ENCODE measurements around the gene GLDN.

The GLDN gene

GRCh38 chr15:51356147-51356546 is 14.7 kb downstream of the GLDN start:
- DNase-seq (ENCODE audit: low read depth in 2 of 2, low spot score in 1 of 2) = no peak

- DNase-seq (ENCODE audit: low read depth in 2 of 2, low spot score in 1 of 2) = no peak
These were observed 15.5 kb downstream of the GLDN start for GRCh38 chr15:51356983-51357382.

GRCh38 chr15:51359981-51360380 is 18.5 kb downstream of the GLDN start:
- no peak for DNase-seq (ENCODE audit: low read depth in 2 of 2, low spot score in 1 of 2)

GRCh38 chr15:51363383-51363782 is 21.9 kb downstream of the GLDN start:
- DNase-seq (ENCODE audit: low read depth in 2 of 2, low spot score in 1 of 2) = no peak

DNA sequence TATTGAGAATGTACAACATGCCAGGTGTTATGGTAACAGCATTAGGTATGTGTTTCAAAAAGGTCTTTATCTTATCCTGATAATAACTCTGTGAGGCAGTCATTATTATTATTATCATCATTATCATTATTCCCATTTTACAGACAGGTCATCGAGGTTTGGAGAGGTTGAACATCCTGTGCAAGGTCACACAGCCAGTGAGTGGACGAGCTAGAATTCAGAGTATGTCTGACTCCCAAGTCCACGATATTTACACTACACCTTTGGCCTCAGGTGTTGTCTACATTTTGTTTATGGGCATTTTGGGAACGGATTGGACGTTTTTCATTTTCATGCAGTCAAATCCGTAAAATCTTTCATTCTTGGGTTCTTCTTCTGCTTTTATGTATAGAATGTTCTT is 24.0 kb downstream of the GLDN start:
- DNase-seq (ENCODE audit: low read depth in 2 of 2, low spot score in 1 of 2) = no peak

GRCh38 chr15:51366071-51366470 is 24.6 kb downstream of the GLDN start:
- no peak for DNase-seq (ENCODE audit: low read depth in 2 of 2, low spot score in 1 of 2)

DNA sequence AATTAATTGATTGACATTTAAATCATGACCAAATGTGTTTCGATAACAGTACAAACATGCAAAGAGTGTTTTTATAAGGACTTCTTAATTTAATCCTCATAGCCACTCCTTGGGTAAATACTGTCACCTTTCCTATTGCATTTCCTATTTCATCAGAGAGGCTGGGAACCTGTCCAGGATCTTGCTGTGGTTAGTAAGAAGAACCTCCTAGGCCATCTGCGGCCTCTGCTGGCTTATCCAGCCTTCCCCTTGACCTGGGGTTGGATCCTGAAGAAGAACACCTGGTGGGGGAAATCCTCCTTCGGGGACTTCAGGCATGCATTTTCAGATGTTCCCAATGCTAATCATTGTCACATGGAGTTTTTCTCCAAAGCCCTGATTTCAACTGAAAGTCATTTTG is 25.5 kb downstream of the GLDN start:
- no peak for DNase-seq (ENCODE audit: low read depth in 2 of 2, low spot score in 1 of 2)

DNA sequence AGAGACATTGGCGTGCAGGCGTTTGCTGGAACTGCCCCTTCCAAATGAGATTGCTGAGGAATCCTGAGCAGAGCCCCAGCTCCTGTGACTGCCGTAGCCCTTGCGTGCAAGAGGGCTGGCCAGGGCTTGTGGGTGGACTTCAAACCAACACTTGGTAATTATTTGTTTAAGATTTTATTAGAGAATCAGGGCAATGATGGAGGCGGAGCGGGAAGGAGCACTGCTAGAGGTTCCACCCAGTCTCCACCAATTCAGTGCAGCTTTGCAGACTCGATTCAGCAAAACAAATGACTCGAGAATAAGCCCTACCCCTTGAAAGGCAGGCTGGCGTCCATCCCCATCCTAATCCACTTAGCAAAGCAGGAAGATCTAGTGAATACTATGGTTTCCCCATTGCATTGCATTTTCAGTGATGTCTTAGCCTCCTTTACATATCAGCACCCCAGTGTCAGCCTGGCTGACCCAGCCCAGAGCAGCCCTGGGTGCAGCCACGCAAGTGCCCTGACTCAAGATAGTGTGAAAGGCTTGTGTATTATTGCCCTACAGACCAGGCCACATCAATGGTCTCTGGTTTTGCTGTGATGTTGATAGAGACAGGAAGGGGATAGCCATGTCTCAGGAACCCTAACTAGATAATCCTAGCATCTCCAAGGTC is 26.0 kb downstream of the GLDN start:
- no peak for DNase-seq (ENCODE audit: low read depth in 2 of 2, low spot score in 1 of 2)

GRCh38 chr15:51368307-51368706 is 26.9 kb downstream of the GLDN start:
- no peak for DNase-seq (ENCODE audit: low read depth in 2 of 2, low spot score in 1 of 2)

DNA sequence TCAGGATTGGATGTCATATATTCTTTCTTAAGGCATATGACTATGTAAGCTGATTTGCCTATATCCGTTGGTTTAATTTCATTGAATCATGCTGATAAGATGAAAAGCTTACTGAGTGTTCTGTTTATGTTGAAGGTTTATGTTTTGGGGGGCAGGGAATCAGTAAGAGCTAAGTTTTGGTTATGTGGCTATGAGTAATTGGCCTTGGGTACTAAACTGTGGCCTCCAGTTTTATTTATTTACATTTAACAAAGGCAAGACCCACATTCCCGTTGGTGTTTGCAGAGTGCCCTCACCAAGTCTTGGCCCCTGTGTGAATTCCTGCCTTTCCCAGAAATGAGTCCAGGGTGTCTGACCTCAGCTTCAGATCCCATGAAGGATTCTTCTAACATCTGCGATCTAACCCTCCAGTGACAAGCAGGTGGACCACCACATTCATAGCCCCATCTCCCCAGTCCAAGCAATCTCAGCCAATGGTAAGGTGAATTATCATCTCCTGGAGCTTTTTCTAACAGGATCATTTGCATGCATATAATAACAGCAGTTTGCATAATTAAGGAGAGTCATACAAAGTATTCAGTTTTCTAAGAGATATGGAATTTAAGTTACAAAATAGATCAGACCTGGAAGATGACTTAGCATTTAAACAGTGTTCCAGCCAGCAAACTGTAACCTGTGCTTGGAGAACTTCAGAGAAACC is 27.4 kb downstream of the GLDN start:
- DNase-seq (ENCODE audit: low read depth in 2 of 2, low spot score in 1 of 2) = no peak

DNA sequence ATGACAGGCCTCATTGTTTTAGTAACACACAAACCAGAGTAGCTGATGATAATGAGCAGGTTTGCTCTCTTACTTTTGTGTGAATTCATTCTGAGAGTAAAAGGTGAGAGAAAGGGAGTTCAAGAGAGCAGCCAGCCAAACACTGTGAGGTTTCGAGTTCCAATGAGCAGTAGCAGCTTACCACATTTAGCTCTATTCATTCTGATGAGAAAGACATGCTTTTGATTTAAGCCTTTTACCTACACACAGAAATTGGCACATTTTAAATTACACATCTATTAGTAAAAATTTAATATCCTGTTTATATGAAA is 28.0 kb downstream of the GLDN start:
- DNase-seq (ENCODE audit: low read depth in 2 of 2, low spot score in 1 of 2) = no peak

DNA sequence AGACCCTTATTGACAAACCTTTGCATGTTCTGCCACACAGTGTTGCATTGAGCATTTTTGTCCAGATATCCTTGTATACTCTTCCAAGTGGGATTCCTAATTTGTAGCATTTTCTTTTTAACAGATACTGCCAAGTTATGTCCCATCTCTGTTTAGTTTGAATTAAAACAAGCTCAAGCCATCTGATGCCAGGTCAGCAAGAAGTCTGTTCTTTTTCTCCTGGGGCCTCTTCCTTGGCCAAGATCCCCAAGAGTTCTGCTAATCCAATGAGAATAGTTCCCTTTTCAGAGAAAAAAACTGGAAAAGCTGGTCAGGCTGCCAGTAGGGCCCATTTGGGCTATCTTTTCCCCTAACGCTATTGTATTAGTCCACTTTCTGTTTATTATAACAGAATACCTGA is 29.8 kb downstream of the GLDN start:
- DNase-seq (ENCODE audit: low read depth in 2 of 2, low spot score in 1 of 2) = no peak

GRCh38 chr15:51374131-51374530 is 32.7 kb downstream of the GLDN start:
- DNase-seq (ENCODE audit: low read depth in 2 of 2, low spot score in 1 of 2) = no peak

DNA sequence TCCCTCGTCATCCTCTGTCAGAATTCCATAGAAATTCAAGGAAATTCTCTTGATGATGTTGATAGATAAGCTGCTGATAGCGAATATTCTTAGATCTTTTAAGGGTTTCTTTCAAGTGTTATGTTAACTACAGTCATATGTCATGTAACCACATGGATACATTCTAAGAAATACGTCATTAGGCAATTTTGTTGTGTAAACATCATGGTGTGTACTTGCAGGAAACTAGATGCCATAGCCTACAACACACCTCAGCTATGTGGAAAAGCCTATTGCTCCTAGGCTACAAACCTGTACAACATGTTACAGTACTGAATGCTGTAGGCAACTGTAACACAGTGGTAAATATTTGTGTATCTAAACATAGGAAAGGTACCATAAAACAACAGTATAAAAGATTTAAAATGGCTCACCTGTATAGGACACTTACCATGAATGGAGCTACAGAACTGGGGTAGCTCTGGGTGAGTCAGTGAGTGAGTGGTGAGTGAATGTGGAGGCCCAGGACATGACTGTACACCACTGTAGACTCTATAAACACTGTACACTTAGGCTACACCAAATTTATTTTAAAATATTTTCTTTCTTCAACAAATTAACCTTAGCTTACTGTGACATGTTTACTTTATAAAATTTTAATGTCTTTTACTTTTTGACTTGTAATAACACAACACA is 34.6 kb downstream of the GLDN start:
- no peak for DNase-seq (ENCODE audit: low read depth in 2 of 2, low spot score in 1 of 2)

- DNase-seq (ENCODE audit: low read depth in 2 of 2, low spot score in 1 of 2) = no peak
These were observed 35.8 kb downstream of the GLDN start for GRCh38 chr15:51377038-51377786.

DNA sequence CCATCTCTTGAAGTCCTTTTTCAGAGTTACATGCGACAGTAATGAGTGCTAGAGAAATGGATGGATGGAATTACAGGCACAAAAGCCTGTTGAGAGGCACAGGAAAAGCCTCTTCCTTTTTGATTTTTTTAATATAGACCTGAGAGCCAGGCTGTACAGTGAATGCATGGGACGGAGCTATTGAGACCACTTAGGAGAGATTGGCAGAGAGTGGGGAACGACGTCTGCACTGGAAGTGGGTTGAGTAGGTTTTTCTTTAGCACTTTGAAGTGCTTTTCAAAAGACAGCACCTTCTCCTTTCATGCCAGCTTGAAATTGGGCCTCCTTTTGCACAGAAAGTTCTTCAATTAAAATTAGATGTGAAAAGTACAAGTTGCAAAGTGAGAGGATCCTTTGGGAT is 37.0 kb downstream of the GLDN start:
- DNase-seq (ENCODE audit: low read depth in 2 of 2, low spot score in 1 of 2) = no peak

GRCh38 chr15:51379390-51379789 is 37.9 kb downstream of the GLDN start:
- DNase-seq (ENCODE audit: low read depth in 2 of 2, low spot score in 1 of 2) = no peak

DNA sequence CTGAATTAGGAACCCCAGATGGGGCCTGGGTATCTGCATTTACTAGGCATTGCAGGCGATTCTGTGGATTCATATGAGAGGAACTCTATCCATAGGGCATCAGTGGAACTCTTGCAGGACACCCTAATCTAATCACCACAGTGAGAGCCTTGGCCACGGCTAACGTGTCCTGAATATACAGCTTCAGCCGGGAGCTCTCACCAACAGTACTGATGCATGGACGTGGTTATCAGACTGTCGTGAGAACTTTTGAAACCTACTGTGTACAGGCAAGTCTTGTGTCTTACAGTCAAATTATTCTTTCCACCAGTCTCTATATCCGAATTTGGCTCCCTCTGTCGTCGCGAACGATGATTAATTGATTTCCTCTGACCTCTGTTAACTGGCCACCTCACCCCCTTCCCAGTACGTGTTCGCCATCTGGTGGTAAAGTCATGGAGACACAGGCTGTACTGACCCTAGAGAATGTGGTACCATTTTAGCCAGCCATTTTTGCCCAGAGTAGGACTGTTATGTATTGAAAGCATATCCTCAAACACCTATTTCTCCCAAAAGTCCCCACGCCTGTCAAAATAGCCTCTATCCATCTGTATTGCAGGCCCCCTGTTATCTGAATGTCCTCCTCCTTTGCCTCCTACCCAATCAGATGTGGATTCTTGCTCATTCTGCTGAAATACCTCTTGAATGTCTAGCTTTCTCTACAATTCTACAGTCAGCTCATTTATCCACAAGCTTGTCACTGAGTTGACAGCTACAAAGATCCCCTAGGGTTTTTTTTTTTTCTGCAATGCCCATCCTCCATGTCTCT is 39.7 kb downstream of the GLDN start:
- DNase-seq (ENCODE audit: low read depth in 2 of 2, low spot score in 1 of 2) = no peak

- no peak for DNase-seq (ENCODE audit: low read depth in 2 of 2, low spot score in 1 of 2)
These were observed 41.3 kb downstream of the GLDN start for GRCh38 chr15:51382787-51383186.

GRCh38 chr15:51386029-51386428 is 44.6 kb downstream of the GLDN start:
- no peak for DNase-seq (ENCODE audit: low read depth in 2 of 2, low spot score in 1 of 2)

GRCh38 chr15:51386486-51386885 is 45.0 kb downstream of the GLDN start:
- no peak for DNase-seq (ENCODE audit: low read depth in 2 of 2, low spot score in 1 of 2)

Data from stimulated activated CD8-positive, alpha-beta memory T cell treated with anti-CD3 and anti-CD28 coated beads, Interleukin-4, amount 100 ng/mL, for 4 hours (primary cell).